Liver (tissue), 9 donors: ENCODE measurements around the gene OR2M3. TPM values are rescaled to one million over a fixed set of nuclear protein-coding genes. Genes with fewer than 3 reads are reported as not detected.

ENCODE experiments used
- DNase-seq: peaks from one replicate; pipeline ENCODE4 v3.0.0-alpha.2; 2017; ENCODE audit warnings: low spot score
- H3K27ac ChIP-seq, 2 donors: one replicate each; pipeline ENCODE4 v1.7.0; 2013; ENCODE audit warnings: inconsistent platforms in 2 of 2, low read length in 2 of 2, control low read depth in 1 of 2, low read depth in 1 of 2, mild to moderate bottlenecking in 1 of 2
- H3K27me3 ChIP-seq, 4 donors: one replicate each; pipeline versions ENCODE4 v1.6.1 to v1.7.0; 2013; ENCODE audit warnings: low read length in 3 of 4, inconsistent platforms in 1 of 4, mild to moderate bottlenecking in 1 of 4, moderate library complexity in 1 of 4; ENCODE audit not compliant: control insufficient read depth in 4 of 4, insufficient read depth in 4 of 4
- H3K36me3 ChIP-seq, 4 donors: one replicate each; pipeline versions ENCODE4 v1.6.1 to v1.7.0; 2013; ENCODE audit warnings: low read length in 3 of 4, mild to moderate bottlenecking in 3 of 4, low read depth in 1 of 4, moderate library complexity in 1 of 4; ENCODE audit not compliant: control insufficient read depth in 4 of 4, insufficient read depth in 3 of 4
- H3K4me1 ChIP-seq, 4 donors: one replicate each; pipeline versions ENCODE4 v1.6.1 to v1.7.0; 2013; ENCODE audit warnings: low read length in 3 of 4, mild to moderate bottlenecking in 3 of 4, moderate library complexity in 1 of 4; ENCODE audit not compliant: control insufficient read depth in 4 of 4, insufficient read depth in 4 of 4
- H3K4me3 ChIP-seq, 3 donors: one replicate each; pipeline versions ENCODE4 v1.6.1 to v1.7.0; 2013; ENCODE audit warnings: low read length in 3 of 3, control low read depth in 1 of 3, low read depth in 1 of 3, mild to moderate bottlenecking in 1 of 3
- H3K9ac ChIP-seq, 2 donors: one replicate each; pipeline ENCODE4 v1.7.0; 2013; ENCODE audit warnings: low read length in 2 of 2, mild to moderate bottlenecking in 2 of 2, moderate library complexity in 2 of 2, control low read depth in 1 of 2, low read depth in 1 of 2
- H3K9me3 ChIP-seq, 4 donors: one replicate each; pipeline versions ENCODE4 v1.6.1 to v1.7.0; 2013; ENCODE audit warnings: low read length in 3 of 4; ENCODE audit not compliant: control insufficient read depth in 4 of 4
- CTCF ChIP-seq: fragments of 150-350 bp; IDR thresholded peaks from 2 replicates; pipeline ENCODE4 v1.5.1; 2017; ENCODE audit warnings: improper control_type of control experiment, low read depth, low read length; ENCODE audit not compliant: missing input control
- EGR1 ChIP-seq, 2 donors: IDR thresholded peaks; 2 replicates each; pipeline ENCODE4 v1.6.1; 2016 to 2018; ENCODE audit warnings: antibody characterized with exemption in 2 of 2, low read depth in 2 of 2
- FOXA1 ChIP-seq: IDR thresholded peaks from 2 replicates; pipeline ENCODE4 v1.6.1; 2016; ENCODE audit warnings: antibody characterized with exemption
- FOXA2 ChIP-seq: IDR thresholded peaks from 2 replicates; pipeline ENCODE4 v1.6.1; 2016; ENCODE audit warnings: antibody characterized with exemption
- GABPA ChIP-seq, 2 donors: IDR thresholded peaks in 1 of 2; conservative IDR thresholded peaks in 1 of 2; 2 replicates each; pipeline ENCODE4 v1.6.1; 2016; ENCODE audit warnings: antibody characterized with exemption in 2 of 2, mild to moderate bottlenecking in 1 of 2, moderate library complexity in 1 of 2
- HNF4A ChIP-seq, 2 donors: conservative IDR thresholded peaks; 2 replicates each; pipeline ENCODE4 v1.6.1; 2016; ENCODE audit warnings: antibody characterized with exemption in 2 of 2, mild to moderate bottlenecking in 2 of 2
- JUND ChIP-seq, 2 donors: IDR thresholded peaks; 2 replicates each; pipeline ENCODE4 v1.6.1; 2016; ENCODE audit warnings: antibody characterized with exemption in 2 of 2
- NR2F2 ChIP-seq: IDR thresholded peaks from 2 replicates; pipeline ENCODE4 v1.6.1; 2016; ENCODE audit warnings: antibody characterized with exemption
- RAD21 ChIP-seq, 2 donors: IDR thresholded peaks; 2 replicates each; pipeline ENCODE4 v1.6.1; 2016; ENCODE audit warnings: antibody characterized with exemption in 2 of 2, mild to moderate bottlenecking in 2 of 2
- RXRA ChIP-seq, 2 donors: IDR thresholded peaks; 2 replicates each; pipeline ENCODE4 v1.6.1; 2017 to 2018; ENCODE audit warnings: antibody characterized with exemption in 2 of 2, mild to moderate bottlenecking in 1 of 2
- TAF1 ChIP-seq: conservative IDR thresholded peaks from 2 replicates; pipeline ENCODE4 v1.6.1; 2016; ENCODE audit warnings: antibody characterized with exemption, mild to moderate bottlenecking
- ZBTB33 ChIP-seq: IDR thresholded peaks from 2 replicates; pipeline ENCODE4 v1.6.1; 2016; ENCODE audit warnings: antibody characterized with exemption
- WGBS: extraction: QIAGEN DNeasy Blood & Tissue Kit; methylation state at CpG from one replicate; pipeline ENCODE4 v1.1.7; 2013; 5-methylcytosine and 5-hydroxymethylcytosine counted together
- polyA plus RNA-seq, 2 donors: library from polyadenylated mRNA; stranded (reverse) in 1 of 2; unstranded in 1 of 2; fragments of 200-250 nt in 1 of 2; fragments of >200 nt in 1 of 2; fragmentation: Nextera tagmentation in 1 of 2; extraction: Ambion mirVana in 1 of 2; gene quantifications; one replicate each; pipeline versions ENCODE4 v1.2.1 to v1.2.3, GENCODE V29; 2013 to 2015
- total RNA-seq, 2 donors: library from RNA; depleted of rRNA; stranded (reverse); fragments of >200 nt; gene quantifications; one replicate each; pipeline ENCODE4 v1.2.3, GENCODE V29; 2014
- TF ChIP-seq, protein P1 (sequence below): IDR thresholded peaks from 2 replicates; pipeline ENCODE4 v1.6.1; 2016; ENCODE audit warnings: antibody characterized with exemption
- donor health status: healthy.
- donor health status: healthy.
- donor health status: healthy.
- donor health status: healthy.
- donor health status: healthy.

OR2M3 gene
- total and polyA plus RNA-seq, 4 donors = not detected

GRCh38 chr1:248229360-248229908 lies 32.4 kb downstream of the OR2M3 start:
- H3K9me3 ChIP-seq = peaks cover 0 to 2% (median 0%) of the 10 kb centered on the region in 4 donors
- TF ChIP-seq ZBTB33 (no peak), RAD21 (IDR thresholded peaks at IDR 0.05) (no peak), FOXA2 (no peak), NR2F2 (no peak), GABPA (IDR thresholded peaks at IDR 0.05 in 1 of 2, conservative IDR thresholded peaks at IDR 0.05 in 1 of 2) (no peak), CTCF (no peak), RXRA (IDR thresholded peaks at IDR 0.05) (no peak), TAF1 (no peak), EGR1 (IDR thresholded peaks at IDR 0.05; ENCODE audit: low read depth in 2 of 2) (no peak), HNF4A (conservative IDR thresholded peaks at IDR 0.05) (no peak)
- TF ChIP-seq, protein P1, sequence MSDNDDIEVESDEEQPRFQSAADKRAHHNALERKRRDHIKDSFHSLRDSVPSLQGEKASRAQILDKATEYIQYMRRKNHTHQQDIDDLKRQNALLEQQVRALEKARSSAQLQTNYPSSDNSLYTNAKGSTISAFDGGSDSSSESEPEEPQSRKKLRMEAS = no peak
- DNase-seq = no peak
- 53% methylated on average over 6 of the region's 6 CpGs for WGBS
- H3K4me1 ChIP-seq = no peaks in the 10 kb centered on the region
- no peaks in the 10 kb centered on the region for H3K27me3 ChIP-seq
- no peak overlapping the region for H3K4me3 ChIP-seq
- H3K36me3 ChIP-seq = no peaks in the 10 kb centered on the region
- no peak overlapping the region for H3K27ac ChIP-seq
- H3K9ac ChIP-seq = no peak overlapping the region

- DNase-seq = no peak
- Histone ChIP-seq H3K4me1 (no peaks in the 10 kb centered on the region), H3K9ac (no peak within 1 kb of the TSS), H3K27me3 (no peaks in the 10 kb centered on the region), H3K4me3 (no peak within 1 kb of the TSS), H3K9me3 (peaks cover 0 to 2% (median 0%) of the 10 kb centered on the region in 4 donors), H3K27ac (no peak within 1 kb of the TSS), H3K36me3 (no peaks in the 10 kb centered on the region)
- WGBS = 48% methylated on average over 2 of the region's 2 CpGs
- TF ChIP-seq CTCF (no peak), FOXA1 (no peak), ZBTB33 (no peak), RAD21 (IDR thresholded peaks at IDR 0.05) (no peak), JUND (IDR thresholded peaks at IDR 0.05) (no peak), NR2F2 (no peak), TAF1 (no peak), GABPA (IDR thresholded peaks at IDR 0.05 in 1 of 2, conservative IDR thresholded peaks at IDR 0.05 in 1 of 2) (no peak), HNF4A (conservative IDR thresholded peaks at IDR 0.05) (no peak)
- TF ChIP-seq, protein P1 = no peak
Measured at GRCh38 chr1:248231117-248231516, 34.1 kb downstream of the OR2M3 start, which contains the start of gene OR2M4. OR2M4 (plus strand) TSS chr1:248231417; CDS start chr1:248238929, 7,512 bp downstream.
